IPS-18a (cell line): ENCODE results near the gene INSYN1.
"Not testable (repeated sequence)": the region's sequence is repeated elsewhere in the genome, so short reads cannot be mapped to it uniquely, and the experiment has no call there.

ENCODE experiments used
- H3K27ac ChIP-seq: one replicate; pipeline ENCODE4 v1.5.1; 2013; ENCODE audit warnings: low read length
- H3K27me3 ChIP-seq: one replicate; pipeline ENCODE4 v1.6.1; 2013; ENCODE audit warnings: mild to moderate bottlenecking, low read length; ENCODE audit not compliant: control insufficient read depth, insufficient read depth
- H3K36me3 ChIP-seq: one replicate; pipeline ENCODE4 v1.6.1; 2013; ENCODE audit warnings: low read depth, low read length; ENCODE audit not compliant: control insufficient read depth
- H3K4me1 ChIP-seq: one replicate; pipeline ENCODE4 v1.6.1; 2013; ENCODE audit warnings: low read depth, low read length; ENCODE audit not compliant: control insufficient read depth
- H3K4me3 ChIP-seq: one replicate; pipeline ENCODE4 v1.5.1; 2013; ENCODE audit warnings: low read length
- H3K9ac ChIP-seq: one replicate; pipeline ENCODE4 v1.6.1; 2013; ENCODE audit warnings: mild to moderate bottlenecking, low read length, moderate library complexity
- H3K9me3 ChIP-seq: one replicate; pipeline ENCODE4 v1.6.1; 2013; ENCODE audit warnings: low read depth, low read length; ENCODE audit not compliant: control insufficient read depth

The INSYN1 gene, protein sequence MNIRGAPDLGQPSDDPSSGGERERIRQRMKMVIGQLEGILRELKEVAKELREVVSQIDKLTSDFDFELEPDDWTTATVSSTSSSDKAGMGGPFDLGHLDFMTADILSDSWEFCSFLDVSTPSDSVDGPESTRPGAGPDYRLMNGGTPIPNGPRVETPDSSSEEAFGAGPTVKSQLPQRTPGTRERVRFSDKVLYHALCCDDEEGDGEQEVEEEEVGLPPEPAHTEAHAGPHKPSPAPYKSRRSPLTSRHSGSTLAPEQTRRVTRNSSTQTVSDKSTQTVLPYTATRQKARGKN

DNA sequence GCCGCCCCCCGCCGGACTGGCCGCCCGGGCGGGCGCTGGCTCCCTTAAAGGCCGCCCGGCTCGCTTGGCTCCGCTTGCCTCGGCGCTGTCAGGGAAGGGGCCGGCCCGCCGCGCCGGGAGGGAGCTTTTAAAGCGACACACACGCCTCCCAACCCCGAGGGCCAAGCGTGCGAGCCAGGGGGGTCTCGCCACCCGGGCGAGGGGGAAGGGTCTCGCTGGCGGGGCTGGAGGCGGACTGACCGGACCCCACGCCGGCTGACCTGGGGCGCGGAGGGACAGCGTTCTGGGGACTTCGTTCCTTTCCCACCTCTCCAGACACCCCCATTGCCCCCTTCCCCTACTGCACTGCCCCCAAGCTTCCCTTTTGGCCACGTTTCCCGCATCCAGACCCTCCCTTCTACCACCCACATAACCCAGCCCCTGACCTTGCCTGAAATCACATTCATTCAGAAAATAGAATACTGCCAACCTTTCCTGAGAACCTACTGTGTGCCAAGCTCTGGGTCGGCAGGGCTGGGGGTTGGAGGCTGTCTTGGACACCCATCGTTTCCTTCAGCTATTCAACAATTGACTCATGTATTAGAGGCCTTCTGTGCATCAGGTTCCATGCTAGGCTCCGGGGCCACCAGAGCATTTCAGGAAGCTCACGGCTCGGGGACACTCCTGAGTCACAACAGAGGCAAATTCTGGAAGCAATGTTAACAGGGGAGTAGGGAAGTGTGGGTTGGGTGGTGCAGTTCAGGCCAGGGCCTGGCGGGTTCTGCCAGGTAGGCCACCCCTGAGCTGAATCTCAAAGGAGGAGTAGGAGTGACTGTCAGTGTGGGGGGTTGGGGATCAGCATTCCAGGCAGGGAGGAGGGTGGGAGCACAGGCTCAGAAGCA, at the start of gene INSYN1:
Gene INSYN1, minus strand, starts transcription at position 102 of the 881 bp plus-strand sequence. CDS start 2,221 bp downstream, outside the sequence.
- peaks cover 20% of the 10 kb centered on the region for H3K4me1 ChIP-seq
- peaks cover 10% of the 10 kb centered on the region for H3K27me3 ChIP-seq
- no peaks in the 10 kb centered on the region for H3K36me3 ChIP-seq
- H3K9ac ChIP-seq: no peak within 1 kb of the TSS
- H3K4me3 ChIP-seq: peak within 1 kb of the TSS; percentile 68
- no peaks in the 10 kb centered on the region for H3K9me3 ChIP-seq
- H3K27ac ChIP-seq: no peak within 1 kb of the TSS

- no peaks in the 10 kb centered on the region for H3K9me3 ChIP-seq
- no peaks in the 10 kb centered on the region for H3K36me3 ChIP-seq
- no peaks in the 10 kb centered on the region for H3K27me3 ChIP-seq
- H3K9ac ChIP-seq: no peak overlapping the region
- H3K4me1 ChIP-seq: peaks cover 12% of the 10 kb centered on the region
- H3K27ac ChIP-seq: no peak overlapping the region
- no peak overlapping the region for H3K4me3 ChIP-seq
Observed at GRCh38 chr15:73802431-73803041, 49.4 kb upstream of the INSYN1 start.

DNA sequence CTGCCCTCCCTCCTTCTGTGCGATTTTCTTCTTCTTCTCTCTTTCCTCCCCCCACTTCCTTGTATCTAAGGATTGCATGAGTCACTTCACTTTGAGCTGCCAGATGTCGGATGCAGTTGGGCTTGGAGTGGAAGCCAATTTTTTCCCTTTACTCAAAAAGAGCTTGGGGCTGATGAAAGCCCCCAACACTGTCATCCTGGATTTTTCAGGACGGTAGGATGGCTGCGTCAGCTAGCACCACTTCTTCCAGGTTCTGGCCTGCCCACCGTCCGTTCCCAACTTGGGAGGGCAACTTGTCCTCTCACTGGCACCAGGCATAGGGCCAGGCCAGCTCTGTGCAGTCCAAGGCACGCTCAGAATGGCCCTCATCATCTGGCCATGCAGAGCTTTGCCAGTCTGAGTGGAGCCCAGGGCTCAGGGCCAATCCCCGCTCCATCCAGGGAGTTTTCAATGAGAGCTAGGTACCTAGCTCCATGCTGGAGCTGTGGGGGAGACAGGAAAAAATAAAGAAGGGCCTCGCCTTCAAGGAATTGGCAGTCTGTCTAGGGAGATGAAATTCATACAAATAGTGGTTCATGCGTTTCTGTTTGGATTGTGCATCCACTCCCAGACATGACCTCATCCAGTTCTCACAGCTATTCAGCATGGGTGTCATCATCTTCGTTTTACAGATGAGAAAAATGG, 47.7 kb upstream of the INSYN1 start:
- Histone ChIP-seq H3K9me3 (no peaks in the 10 kb centered on the region), H3K9ac (no peak overlapping the region), H3K36me3 (no peaks in the 10 kb centered on the region), H3K27me3 (no peaks in the 10 kb centered on the region), H3K4me3 (no peak overlapping the region), H3K4me1 (peaks cover 8% of the 10 kb centered on the region), H3K27ac (no peak overlapping the region)

- H3K36me3 ChIP-seq: no peaks in the 10 kb centered on the region
- H3K9me3 ChIP-seq: no peaks in the 10 kb centered on the region
- H3K4me1 ChIP-seq: peaks cover 8% of the 10 kb centered on the region
- no peak overlapping the region for H3K4me3 ChIP-seq
- no peaks in the 10 kb centered on the region for H3K27me3 ChIP-seq
- H3K9ac ChIP-seq: no peak overlapping the region
- no peak overlapping the region for H3K27ac ChIP-seq
Observed at GRCh38 chr15:73799466-73799865, 46.3 kb upstream of the INSYN1 start.

DNA sequence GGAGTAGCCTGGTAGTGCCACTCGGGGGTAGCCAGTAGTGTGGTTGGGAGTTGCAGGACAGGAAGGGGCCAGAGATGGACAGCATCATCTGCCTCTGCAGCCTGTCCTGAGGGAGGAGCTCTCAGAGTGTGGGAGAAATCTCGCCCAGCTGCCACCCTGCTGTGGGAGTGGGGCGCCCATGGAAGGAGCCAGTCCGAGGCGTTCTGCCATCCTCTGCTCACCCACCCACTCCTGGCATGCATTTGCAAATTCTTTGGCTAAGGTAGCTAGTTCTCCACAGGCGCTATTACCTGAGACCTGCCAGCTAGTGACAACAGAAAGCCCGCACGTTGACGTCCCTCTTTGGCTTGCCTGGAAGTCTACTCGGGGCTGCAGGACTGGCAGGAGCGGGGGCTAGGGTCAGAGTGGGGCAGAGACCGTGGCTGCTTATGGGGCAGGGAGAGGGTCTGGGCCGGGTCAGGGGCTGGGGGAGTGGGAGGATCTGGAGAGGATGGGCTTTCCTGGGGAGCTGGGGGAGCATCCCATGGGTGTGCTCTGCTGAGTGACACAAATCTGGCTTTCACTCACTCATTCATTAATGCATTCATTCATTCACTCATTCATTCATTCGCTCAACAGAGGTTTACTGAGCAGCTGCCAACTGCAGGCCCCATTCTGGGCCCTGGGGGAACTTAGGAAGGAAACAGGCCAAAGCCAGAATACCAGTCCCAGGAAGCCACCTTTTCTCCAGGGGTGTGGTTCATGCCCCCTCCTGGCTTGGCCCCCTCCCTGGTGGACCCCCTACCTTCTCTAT, 44.4 kb upstream of the INSYN1 start:
- no peak overlapping the region for H3K4me3 ChIP-seq

GRCh38 chr15:73796331-73796831, 43.2 kb upstream of the INSYN1 start:
- H3K4me3 ChIP-seq: no peak overlapping the region
- H3K4me1 ChIP-seq: peaks cover 8% of the 10 kb centered on the region
- H3K9ac ChIP-seq: no peak overlapping the region
- no peak overlapping the region for H3K27ac ChIP-seq
- H3K9me3 ChIP-seq: no peaks in the 10 kb centered on the region
- no peaks in the 10 kb centered on the region for H3K27me3 ChIP-seq
- H3K36me3 ChIP-seq: no peaks in the 10 kb centered on the region

More for the DNA sequence above, 44.4 kb upstream of the INSYN1 start:
- H3K36me3 ChIP-seq: no peaks in the 10 kb centered on the region
- H3K27me3 ChIP-seq: no peaks in the 10 kb centered on the region
- H3K9me3 ChIP-seq: no peaks in the 10 kb centered on the region
- H3K27ac ChIP-seq: no peak overlapping the region
- no peak overlapping the region for H3K9ac ChIP-seq
- H3K4me1 ChIP-seq: peaks cover 8% of the 10 kb centered on the region

DNA sequence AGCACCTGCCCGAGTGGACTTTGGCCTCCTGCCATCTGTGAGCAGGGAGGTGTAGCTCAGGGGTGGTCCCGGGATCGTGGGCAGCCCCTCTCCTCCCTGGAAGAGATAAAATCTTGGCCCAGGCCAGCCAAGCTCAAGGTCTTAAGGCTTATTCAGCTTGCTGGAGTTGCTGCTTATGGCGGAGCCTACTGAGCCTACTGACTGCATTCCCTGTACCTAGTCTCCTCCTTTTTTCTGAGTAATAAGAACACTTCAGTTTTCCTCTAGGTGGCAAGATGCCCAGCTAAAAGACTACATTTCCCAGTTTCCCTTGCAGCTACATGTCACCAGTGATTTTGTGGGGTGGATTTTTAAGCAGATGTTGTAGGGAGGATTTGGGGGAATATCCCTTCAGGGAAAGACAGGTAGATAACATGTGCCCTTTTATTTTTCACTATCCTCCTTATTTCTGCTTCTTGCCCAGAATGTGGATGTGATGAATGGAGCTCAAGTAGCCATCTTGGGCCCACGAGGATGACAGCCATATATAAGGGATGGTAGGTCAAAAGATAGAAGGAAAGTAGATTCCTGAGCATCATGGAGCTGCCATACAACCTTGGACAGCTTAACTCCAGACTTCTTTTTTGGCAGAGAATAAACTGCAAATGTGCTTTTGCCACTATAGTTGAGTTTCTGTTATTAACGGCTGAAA, 41.4 kb upstream of the INSYN1 start:
- Histone ChIP-seq H3K4me3 (no peak overlapping the region), H3K4me1 (peaks cover 5% of the 10 kb centered on the region), H3K9me3 (no peaks in the 10 kb centered on the region), H3K9ac (no peak overlapping the region), H3K36me3 (no peaks in the 10 kb centered on the region), H3K27ac (no peak overlapping the region), H3K27me3 (no peaks in the 10 kb centered on the region)

DNA sequence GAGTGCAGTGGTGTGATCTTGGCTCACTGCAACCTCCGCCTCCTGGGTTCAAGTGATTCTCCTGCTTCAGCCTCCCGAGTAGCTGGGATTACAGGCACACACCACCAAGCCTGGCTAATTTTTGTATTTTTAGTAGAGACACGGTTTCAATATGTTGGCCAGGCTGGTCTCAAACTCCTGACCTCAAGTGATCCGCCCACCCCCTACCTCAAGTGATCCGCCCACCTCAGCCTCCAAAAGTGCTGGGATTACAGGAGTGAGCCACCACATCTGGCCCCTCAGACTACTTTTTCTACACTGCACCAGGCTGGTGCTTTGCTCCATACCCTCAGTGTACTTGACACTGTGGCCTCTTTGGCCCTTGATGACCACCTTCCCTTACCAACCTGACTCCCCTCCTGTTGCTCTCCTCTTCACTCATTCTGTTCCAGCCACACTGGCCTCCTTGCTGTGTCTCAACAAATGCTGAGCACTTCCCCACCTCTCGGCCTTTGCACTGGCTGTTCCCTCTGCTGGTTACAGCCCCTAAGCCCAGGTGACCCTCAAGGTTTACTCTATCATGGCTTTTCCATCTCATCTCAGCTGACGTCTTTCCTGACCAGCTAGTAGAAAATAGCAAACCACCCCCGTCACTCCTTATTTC, 39.9 kb upstream of the INSYN1 start:
- H3K27ac ChIP-seq, H3K36me3 ChIP-seq, H3K4me3 ChIP-seq, H3K4me1 ChIP-seq, H3K9me3 ChIP-seq, H3K27me3 ChIP-seq, H3K9ac ChIP-seq: not testable (repeated sequence)

DNA sequence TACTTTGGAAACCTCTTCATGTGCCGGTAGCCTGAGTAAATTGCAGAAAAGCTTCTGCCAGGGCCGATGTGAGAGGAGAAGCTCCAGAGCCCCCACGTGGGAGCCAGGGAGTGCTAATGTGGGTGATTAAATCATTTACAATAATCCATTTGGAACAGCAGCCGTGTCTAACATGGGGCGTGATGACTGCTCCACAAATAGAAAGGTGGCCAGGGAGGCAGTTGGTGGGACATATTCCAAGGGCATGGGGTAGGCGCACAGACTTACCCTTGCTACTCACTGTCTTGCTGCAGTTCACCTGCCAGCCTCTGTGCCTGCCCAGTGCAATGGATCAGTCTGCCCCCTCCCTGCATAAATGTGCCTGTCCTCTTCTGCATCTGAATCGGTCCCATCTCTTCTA, 39.3 kb upstream of the INSYN1 start:
- Histone ChIP-seq H3K27me3 (no peaks in the 10 kb centered on the region), H3K36me3 (no peaks in the 10 kb centered on the region), H3K4me1 (peaks cover 7% of the 10 kb centered on the region), H3K27ac (no peak overlapping the region), H3K9me3 (no peaks in the 10 kb centered on the region), H3K4me3 (no peak overlapping the region), H3K9ac (no peak overlapping the region)
